Epithelial cell of esophagus (primary cell): ENCODE results near the gene UBASH3A.

ENCODE experiments used
- DNase-seq: peaks from one replicate; pipeline ENCODE4 v3.0.0; 2010; ENCODE audit warnings: low read depth
- H3K4me3 ChIP-seq: 2 replicates; pipeline ENCODE4 v1.5.1; 2011; ENCODE audit warnings: mild to moderate bottlenecking, low read length, control low read depth
- CTCF ChIP-seq: IDR thresholded peaks from 2 replicates; pipeline ENCODE4 v1.5.1; 2011; ENCODE audit warnings: low read depth, mild to moderate bottlenecking, low read length, control low read depth, inconsistent platforms; ENCODE audit not compliant: insufficient read depth; ENCODE audit errors: missing control alignments

The UBASH3A gene

GRCh38 chr21:42439284-42440186, 35.8 kb downstream of the UBASH3A start:
- DNase-seq, result no peak
- no peak overlapping the region for H3K4me3 ChIP-seq
- TF ChIP-seq CTCF, result no peak

- TF ChIP-seq CTCF, result no peak
- DNase-seq, result no peak
- H3K4me3 ChIP-seq, result no peak overlapping the region
These were observed 36.6 kb downstream of the UBASH3A start for GRCh38 chr21:42440187-42440792.

- no peak for DNase-seq
- TF ChIP-seq CTCF, result no peak
- no peak overlapping the region for H3K4me3 ChIP-seq
These were observed 38.3 kb downstream of the UBASH3A start for GRCh38 chr21:42441963-42442362.

- no peak overlapping the region for H3K4me3 ChIP-seq
- DNase-seq, result no peak
- no peak for TF ChIP-seq CTCF
These were observed 39.6 kb downstream of the UBASH3A start for GRCh38 chr21:42443181-42443785.

- TF ChIP-seq CTCF, result no peak
- DNase-seq, result no peak
These were observed 40.4 kb downstream of the UBASH3A start for GRCh38 chr21:42443876-42444744.

GRCh38 chr21:42444745-42445059, 41.0 kb downstream of the UBASH3A start:
- no peak for TF ChIP-seq CTCF
- no peak overlapping the region for H3K4me3 ChIP-seq

More at GRCh38 chr21:42443876-42444744, 40.4 kb downstream of the UBASH3A start:
- no peak overlapping the region for H3K4me3 ChIP-seq

More at GRCh38 chr21:42444745-42445059, 41.0 kb downstream of the UBASH3A start:
- DNase-seq, result no peak
